CD4-positive, alpha-beta T cell (primary cell): ENCODE data around the gene ANTXR1. TPM values are rescaled to one million over a fixed set of nuclear protein-coding genes. Genes with fewer than 3 reads are reported as not detected.

Experiments
- ATAC-seq: fragments of 200-7000 bp; cut with Tn5 transposase; one replicate; pipeline ENCODE4 v1.10.0; 2022; ENCODE audit warnings: mild to moderate bottlenecking; ENCODE audit not compliant: poor library complexity
- CTCF ChIA-PET: fragments of 350-600 bp; sonication (Branson Sonifier 250); formaldehyde crosslinking; loops from one replicate; lab custom pipeline; 2021; ENCODE audit warnings: antibody characterized with exemption, inconsistent platforms; lab: Charles Lee
- POLR2A ChIA-PET: fragments of 350-600 bp; sonication (Branson Sonifier 250); formaldehyde crosslinking; loops from one replicate; lab custom pipeline; 2021; ENCODE audit warnings: antibody characterized with exemption, inconsistent platforms; lab: Charles Lee
- DNase-seq, 14 experiments: peaks; one replicate each; pipeline ENCODE4 v3.0.0-alpha.2; 2013 to 2020; ENCODE audit warnings: mixed read lengths in 2 of 14
- H3K27ac ChIP-seq, 2 donors: one replicate each; pipeline versions ENCODE4 v1.5.1 to v1.7.0; 2013; ENCODE audit warnings: low read length in 2 of 2, low read depth in 1 of 2, mild to moderate bottlenecking in 1 of 2
- H3K27me3 ChIP-seq, 2 experiments: 1 replicate in 1 of 2; 2 replicates in 1 of 2; pipeline versions ENCODE4 v1.6.1 to v1.7.0; 2013; ENCODE audit warnings: low read length in 2 of 2, control low read depth in 1 of 2, mild to moderate bottlenecking in 1 of 2, moderate library complexity in 1 of 2; ENCODE audit not compliant: insufficient read depth in 2 of 2, control insufficient read depth in 1 of 2
- H3K36me3 ChIP-seq: one replicate; pipeline ENCODE4 v1.6.1; 2013; ENCODE audit warnings: low read length, control low read depth; ENCODE audit not compliant: insufficient read depth
- H3K4me1 ChIP-seq: one replicate; pipeline ENCODE4 v1.6.1; 2013; ENCODE audit warnings: low read length, control low read depth; ENCODE audit not compliant: insufficient read depth
- H3K4me3 ChIP-seq: one replicate; pipeline ENCODE4 v1.5.1; 2013; ENCODE audit warnings: mild to moderate bottlenecking, low read length, moderate library complexity
- H3K9me3 ChIP-seq, 2 experiments: 1 replicate in 1 of 2; 2 replicates in 1 of 2; pipeline versions ENCODE4 v1.6.1 to v1.7.0; 2013; ENCODE audit warnings: low read length in 2 of 2, mild to moderate bottlenecking in 2 of 2, control low read depth in 1 of 2, moderate library complexity in 1 of 2; ENCODE audit not compliant: control insufficient read depth in 1 of 2, insufficient read depth in 1 of 2
- H3K27ac Mint-ChIP-seq: one replicate; pipeline ENCODE4 v1.8.0; 2020; ENCODE audit warnings: mixed read lengths
- H3K27me3 Mint-ChIP-seq: one replicate; pipeline ENCODE4 v1.8.0; 2021; ENCODE audit warnings: mixed read lengths
- H3K36me3 Mint-ChIP-seq: one replicate; pipeline ENCODE4 v1.8.0; 2021; ENCODE audit warnings: low read depth, mixed read lengths
- H3K4me1 Mint-ChIP-seq: one replicate; pipeline ENCODE4 v1.8.0; 2021; ENCODE audit warnings: low read depth, mixed read lengths
- H3K4me3 Mint-ChIP-seq: one replicate; pipeline ENCODE4 v1.8.0; 2020; ENCODE audit warnings: mild to moderate bottlenecking, mixed read lengths
- H3K9me3 Mint-ChIP-seq: one replicate; pipeline ENCODE4 v1.8.0; 2020; ENCODE audit warnings: mixed read lengths
- intact Hi-C, 2 experiments: fragments of 100-400 bp; cut with DNase I in 1 of 2; cut with micrococcal nuclease in 1 of 2; formaldehyde crosslinking; loops; one replicate each; pipeline versions ENCODE4 v1.15.1 to v1.9.0; 2023 to 2025; cut with DNase I, micrococcal nuclease
- total RNA-seq, 174 experiments: library from RNA in 2 of 174; stranded (reverse) in 2 of 174; gene quantifications; one replicate each; pipeline ENCODE4 v1.2.3 and lab custom pipeline; 2021 to 2026
- TF ChIP-seq, protein P1 (sequence below): fragments of 200-600 bp; IDR thresholded peaks from one replicate; pipeline ENCODE4 v1.8.0; 2022; ENCODE audit warnings: antibody characterized with exemption, mild to moderate bottlenecking

The ANTXR1 gene
- total RNA-seq, 2 experiments from 2014 or later: not detected

DNA sequence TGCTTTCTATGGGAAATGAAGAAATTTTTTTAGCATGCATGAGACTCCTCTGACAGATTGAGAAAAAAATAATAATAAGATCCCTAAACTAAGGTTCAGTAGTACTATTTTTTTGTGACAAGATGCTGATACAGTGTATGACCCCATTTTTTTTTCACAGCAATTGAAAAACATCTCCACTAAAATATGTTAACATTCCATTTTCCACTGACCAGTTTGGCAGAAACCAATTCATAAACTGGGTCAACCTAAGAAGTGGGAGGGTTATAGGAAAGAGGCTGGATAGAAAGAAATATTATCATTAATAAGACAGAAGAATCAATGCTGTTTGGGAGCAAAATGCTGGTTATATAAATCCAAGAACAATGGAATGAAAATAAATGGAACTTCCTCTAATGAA is 182.7 kb downstream of the ANTXR1 start:
- Mint-ChIP-seq H3K4me1 (no peaks in the 10 kb centered on the region), H3K27ac (no peak overlapping the region), H3K4me3 (no peak overlapping the region), H3K9me3 (no peaks in the 10 kb centered on the region), H3K36me3 (no peaks in the 10 kb centered on the region), H3K27me3 (peaks cover 1% of the 10 kb centered on the region)
- DNase-seq (no peak), ATAC-seq (no peak)
- TF ChIP-seq, protein P1, sequence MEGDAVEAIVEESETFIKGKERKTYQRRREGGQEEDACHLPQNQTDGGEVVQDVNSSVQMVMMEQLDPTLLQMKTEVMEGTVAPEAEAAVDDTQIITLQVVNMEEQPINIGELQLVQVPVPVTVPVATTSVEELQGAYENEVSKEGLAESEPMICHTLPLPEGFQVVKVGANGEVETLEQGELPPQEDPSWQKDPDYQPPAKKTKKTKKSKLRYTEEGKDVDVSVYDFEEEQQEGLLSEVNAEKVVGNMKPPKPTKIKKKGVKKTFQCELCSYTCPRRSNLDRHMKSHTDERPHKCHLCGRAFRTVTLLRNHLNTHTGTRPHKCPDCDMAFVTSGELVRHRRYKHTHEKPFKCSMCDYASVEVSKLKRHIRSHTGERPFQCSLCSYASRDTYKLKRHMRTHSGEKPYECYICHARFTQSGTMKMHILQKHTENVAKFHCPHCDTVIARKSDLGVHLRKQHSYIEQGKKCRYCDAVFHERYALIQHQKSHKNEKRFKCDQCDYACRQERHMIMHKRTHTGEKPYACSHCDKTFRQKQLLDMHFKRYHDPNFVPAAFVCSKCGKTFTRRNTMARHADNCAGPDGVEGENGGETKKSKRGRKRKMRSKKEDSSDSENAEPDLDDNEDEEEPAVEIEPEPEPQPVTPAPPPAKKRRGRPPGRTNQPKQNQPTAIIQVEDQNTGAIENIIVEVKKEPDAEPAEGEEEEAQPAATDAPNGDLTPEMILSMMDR: no peak
- H3K9me3 ChIP-seq: no peaks in the 10 kb centered on the region
- POLR2A ChIA-PET: no interaction called here
- no peak overlapping the region for H3K27ac ChIP-seq
- CTCF ChIA-PET: interaction anchor here (1.9 kb wide), 1 partner anchor 8 kb away, joined by 4 read pairs; no protein-coding TSS in a partner anchor
- no peak overlapping the region for H3K4me3 ChIP-seq
- no peaks in the 10 kb centered on the region for H3K36me3 ChIP-seq
- no peaks in the 10 kb centered on the region for H3K4me1 ChIP-seq
- intact Hi-C loops: no loop called here
- peaks cover 0 to 3% of the 10 kb centered on the region in 2 experiments for H3K27me3 ChIP-seq

- CTCF ChIA-PET: interaction anchor here (1.9 kb wide), 1 partner anchor 9 kb away, joined by 4 read pairs; no protein-coding TSS in a partner anchor
- intact Hi-C loops: no loop called here
Measured at GRCh38 chr2:69196327-69197117, 183.5 kb downstream of the ANTXR1 start.

DNA sequence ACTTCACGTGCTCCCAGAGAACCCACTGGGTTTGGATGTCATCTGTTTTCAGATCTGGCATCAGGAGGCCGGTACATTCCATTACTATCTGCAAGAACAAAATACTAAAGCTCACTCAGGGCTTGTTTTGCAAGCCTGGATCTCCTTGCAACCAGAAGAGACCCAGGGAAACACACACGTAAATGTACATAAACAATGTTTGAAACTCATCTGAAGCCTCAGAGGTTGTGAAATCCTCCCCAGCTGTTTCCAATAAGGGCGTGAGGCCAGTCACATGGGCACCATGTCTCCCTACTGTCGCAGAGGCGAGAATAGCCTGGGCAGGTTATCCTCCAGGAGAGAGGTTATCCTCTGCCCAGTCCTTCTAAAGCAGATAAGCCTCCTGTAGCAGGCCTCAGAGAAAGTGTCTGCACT is 187.1 kb downstream of the ANTXR1 start:
- Histone ChIP-seq H3K36me3 (no peaks in the 10 kb centered on the region), H3K27ac (no peak overlapping the region), H3K4me1 (no peaks in the 10 kb centered on the region), H3K9me3 (no peaks in the 10 kb centered on the region), H3K4me3 (no peak overlapping the region), H3K27me3 (peaks cover 0 to 6% of the 10 kb centered on the region in 2 experiments)
- Mint-ChIP-seq H3K36me3 (no peaks in the 10 kb centered on the region), H3K27ac (no peak overlapping the region), H3K27me3 (peaks cover 4% of the 10 kb centered on the region), H3K9me3 (no peaks in the 10 kb centered on the region), H3K4me3 (no peak overlapping the region), H3K4me1 (no peaks in the 10 kb centered on the region)
- ChIA-PET POLR2A (no interaction called here), CTCF (no interaction called here)
- intact Hi-C loops: no loop called here
- DNase-seq (no peak), ATAC-seq (no peak)
- TF ChIP-seq, protein P1: no peak

More at GRCh38 chr2:69196327-69197117, 183.5 kb downstream of the ANTXR1 start:
- Histone ChIP-seq H3K4me3 (no peak overlapping the region), H3K36me3 (no peaks in the 10 kb centered on the region), H3K27ac (no peak overlapping the region), H3K27me3 (peaks cover 0 to 4% of the 10 kb centered on the region in 2 experiments), H3K4me1 (no peaks in the 10 kb centered on the region), H3K9me3 (no peaks in the 10 kb centered on the region)
- Mint-ChIP-seq H3K27ac (no peak overlapping the region), H3K4me1 (no peaks in the 10 kb centered on the region), H3K4me3 (no peak overlapping the region), H3K36me3 (no peaks in the 10 kb centered on the region), H3K27me3 (no peaks in the 10 kb centered on the region), H3K9me3 (no peaks in the 10 kb centered on the region)
- ATAC-seq (no peak), DNase-seq (no peak)
- TF ChIP-seq, protein P1: no peak
- POLR2A ChIA-PET: no interaction called here
